ENCODE measurements around the gene NDST1. TPM values are rescaled to one million over a fixed set of nuclear protein-coding genes. Genes with fewer than 3 reads are reported as not detected.

Gene NDST1
- total RNA-seq, 1 donor: 36.2 TPM

- DNase-seq (ENCODE audit: low read depth): no peak
- H3K4me3 ChIP-seq (ENCODE audit: low read depth, low read length): no peak overlapping the region
- TF ChIP-seq, protein P1, sequence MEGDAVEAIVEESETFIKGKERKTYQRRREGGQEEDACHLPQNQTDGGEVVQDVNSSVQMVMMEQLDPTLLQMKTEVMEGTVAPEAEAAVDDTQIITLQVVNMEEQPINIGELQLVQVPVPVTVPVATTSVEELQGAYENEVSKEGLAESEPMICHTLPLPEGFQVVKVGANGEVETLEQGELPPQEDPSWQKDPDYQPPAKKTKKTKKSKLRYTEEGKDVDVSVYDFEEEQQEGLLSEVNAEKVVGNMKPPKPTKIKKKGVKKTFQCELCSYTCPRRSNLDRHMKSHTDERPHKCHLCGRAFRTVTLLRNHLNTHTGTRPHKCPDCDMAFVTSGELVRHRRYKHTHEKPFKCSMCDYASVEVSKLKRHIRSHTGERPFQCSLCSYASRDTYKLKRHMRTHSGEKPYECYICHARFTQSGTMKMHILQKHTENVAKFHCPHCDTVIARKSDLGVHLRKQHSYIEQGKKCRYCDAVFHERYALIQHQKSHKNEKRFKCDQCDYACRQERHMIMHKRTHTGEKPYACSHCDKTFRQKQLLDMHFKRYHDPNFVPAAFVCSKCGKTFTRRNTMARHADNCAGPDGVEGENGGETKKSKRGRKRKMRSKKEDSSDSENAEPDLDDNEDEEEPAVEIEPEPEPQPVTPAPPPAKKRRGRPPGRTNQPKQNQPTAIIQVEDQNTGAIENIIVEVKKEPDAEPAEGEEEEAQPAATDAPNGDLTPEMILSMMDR (IDR thresholded peaks at IDR 0.05; ENCODE audit: insufficient read depth, low read length): no peak
Observed at GRCh38 chr5:150588596-150588890, 80.6 kb downstream of the NDST1 start.

DNA sequence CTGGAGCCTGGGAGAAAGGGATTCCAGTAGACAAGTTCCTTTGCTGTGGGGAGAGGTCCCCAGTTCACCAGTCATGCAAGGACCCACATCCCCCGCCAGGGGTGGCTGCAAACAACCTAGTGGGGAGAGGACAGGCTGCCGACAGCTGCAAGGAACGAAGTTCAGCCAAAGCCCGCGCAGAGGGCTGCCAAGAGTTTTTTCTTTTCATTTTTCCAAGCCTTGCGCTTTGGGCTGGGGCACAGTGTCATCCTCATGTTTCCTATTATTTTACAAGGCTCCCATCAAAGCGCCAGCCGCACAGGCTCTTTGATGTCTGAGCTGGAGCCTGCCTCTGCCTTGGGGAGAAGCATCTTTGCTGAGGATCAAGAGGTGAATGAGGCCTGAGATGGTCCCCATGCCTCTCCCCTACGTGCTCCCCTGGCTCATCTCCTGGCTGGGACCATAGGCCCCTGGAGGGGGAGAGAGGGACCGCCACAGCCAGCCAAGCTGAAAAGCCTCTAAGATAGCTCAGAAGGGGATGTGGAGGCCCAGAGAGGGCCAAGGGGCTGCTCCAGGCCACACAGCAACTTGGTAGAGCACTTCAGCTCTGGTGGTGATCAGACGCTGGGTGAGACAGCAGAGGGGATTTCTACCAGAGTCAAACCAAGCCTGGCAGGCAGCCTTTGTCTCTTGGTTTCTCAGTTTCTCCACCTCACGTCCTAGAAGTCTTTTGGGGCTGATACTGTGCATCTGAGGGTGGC is 82.1 kb downstream of the NDST1 start:
- peak; percentile 72 for DNase-seq (ENCODE audit: low read depth)
- TF ChIP-seq, protein P1 (IDR thresholded peaks at IDR 0.05; ENCODE audit: insufficient read depth, low read length): peak; percentile 86
- no peak overlapping the region for H3K4me3 ChIP-seq (ENCODE audit: low read depth, low read length)

GRCh38 chr5:150590979-150591695 is 83.2 kb downstream of the NDST1 start:
- TF ChIP-seq, protein P1 (IDR thresholded peaks at IDR 0.05; ENCODE audit: insufficient read depth, low read length): no peak
- DNase-seq (ENCODE audit: low read depth): no peak
- no peak overlapping the region for H3K4me3 ChIP-seq (ENCODE audit: low read depth, low read length)

GRCh38 chr5:150593593-150593992 is 85.7 kb downstream of the NDST1 start:
- no peak overlapping the region for H3K4me3 ChIP-seq (ENCODE audit: low read depth, low read length)
- TF ChIP-seq, protein P1 (IDR thresholded peaks at IDR 0.05; ENCODE audit: insufficient read depth, low read length): no peak
- DNase-seq (ENCODE audit: low read depth): no peak

DNA sequence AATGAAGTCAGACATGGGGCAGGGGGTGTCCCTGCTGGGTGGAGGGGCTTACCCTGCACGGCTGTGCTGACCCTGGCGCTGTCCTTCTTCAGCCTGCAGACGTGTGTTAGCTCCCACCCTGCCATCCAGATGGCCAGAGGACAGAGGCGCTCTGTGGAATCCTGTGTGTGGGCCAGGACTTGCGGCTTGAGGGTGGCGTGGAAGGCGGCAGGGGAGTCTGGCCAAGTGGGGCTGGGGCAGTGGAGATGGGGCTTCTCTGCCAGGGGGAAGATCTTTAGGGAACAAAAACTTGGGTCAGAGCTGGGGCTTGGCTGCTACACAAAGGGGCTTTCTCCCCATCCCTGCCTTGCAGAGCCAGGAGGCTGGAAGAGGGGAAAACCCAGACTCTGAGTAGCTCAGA is 86.1 kb downstream of the NDST1 start:
- TF ChIP-seq, protein P1 (IDR thresholded peaks at IDR 0.05; ENCODE audit: insufficient read depth, low read length): no peak
- no peak for DNase-seq (ENCODE audit: low read depth)
- no peak overlapping the region for H3K4me3 ChIP-seq (ENCODE audit: low read depth, low read length)

DNA sequence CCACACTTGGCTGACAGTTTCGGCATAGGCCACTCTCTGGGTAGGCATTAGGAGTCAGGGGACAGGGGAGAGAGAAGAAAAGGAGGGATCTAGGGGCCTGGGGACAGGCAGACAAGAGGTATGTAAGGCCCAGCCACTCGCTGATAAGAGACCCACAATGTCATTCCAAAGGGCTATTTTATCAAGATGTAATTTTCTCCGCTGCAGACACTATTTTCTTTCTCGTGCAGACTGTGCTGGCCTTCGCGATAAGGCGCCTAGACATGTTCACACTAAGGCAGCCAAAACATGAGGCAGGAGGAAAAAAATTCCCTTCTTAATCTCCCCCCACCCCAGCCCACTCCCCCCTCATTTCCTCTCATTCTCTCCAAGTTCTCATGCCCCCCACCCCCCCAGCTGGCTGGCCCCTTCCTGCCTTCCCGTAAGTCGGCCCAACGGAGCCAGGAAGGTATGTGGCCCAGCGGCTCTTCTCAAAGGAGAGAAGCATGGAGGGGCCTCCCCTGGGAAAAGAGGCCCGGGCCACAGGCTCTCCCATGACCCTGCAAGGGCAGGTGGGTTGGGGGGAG is 87.6 kb downstream of the NDST1 start:
- no peak overlapping the region for H3K4me3 ChIP-seq (ENCODE audit: low read depth, low read length)
- TF ChIP-seq, protein P1 (IDR thresholded peaks at IDR 0.05; ENCODE audit: insufficient read depth, low read length): no peak
- DNase-seq (ENCODE audit: low read depth): peak; percentile 43
